GM21528 (cell line): ENCODE measurements around the gene ITPR1.
A peak's percentile ranks its signal among the peaks of the same experiment; 100 is the strongest.

Source experiments
- ATAC-seq: cut with Tn5 transposase; IDR thresholded peaks from one replicate; pipeline ENCODE4 v1.9.1; 2021; ENCODE audit warnings: mild to moderate bottlenecking, moderate library complexity; ENCODE audit not compliant: unreplicated experiment, low FRiP score

The ITPR1 gene

GRCh38 chr3:4818164-4818563 is 325.0 kb downstream of the ITPR1 start:
- no peak for ATAC-seq

- no peak for ATAC-seq
Observed at GRCh38 chr3:4818986-4819693, 326.0 kb downstream of the ITPR1 start.

GRCh38 chr3:4819746-4820145 is 326.6 kb downstream of the ITPR1 start:
- no peak for ATAC-seq

- no peak for ATAC-seq
Observed at GRCh38 chr3:4820296-4821121, 327.4 kb downstream of the ITPR1 start.

- no peak for ATAC-seq
Observed at GRCh38 chr3:4821338-4821737, 328.2 kb downstream of the ITPR1 start.

GRCh38 chr3:4821975-4822374 is 328.8 kb downstream of the ITPR1 start:
- ATAC-seq: no peak

- no peak for ATAC-seq
Observed at GRCh38 chr3:4822568-4822967, 329.4 kb downstream of the ITPR1 start.

GRCh38 chr3:4823385-4823784 is 330.2 kb downstream of the ITPR1 start:
- ATAC-seq: no peak

- ATAC-seq: no peak
Observed at GRCh38 chr3:4823986-4824925, 331.1 kb downstream of the ITPR1 start.

GRCh38 chr3:4824926-4825325 is 331.8 kb downstream of the ITPR1 start:
- no peak for ATAC-seq

- ATAC-seq: no peak
Observed at GRCh38 chr3:4825436-4826236, 332.5 kb downstream of the ITPR1 start.

- ATAC-seq: no peak
Observed at GRCh38 chr3:4826237-4827100, 333.3 kb downstream of the ITPR1 start.

GRCh38 chr3:4827767-4828166 is 334.6 kb downstream of the ITPR1 start:
- no peak for ATAC-seq

- no peak for ATAC-seq
Observed at GRCh38 chr3:4828279-4829030, 335.3 kb downstream of the ITPR1 start.

GRCh38 chr3:4829031-4829394 is 335.9 kb downstream of the ITPR1 start:
- no peak for ATAC-seq

GRCh38 chr3:4830586-4830914 is 337.4 kb downstream of the ITPR1 start:
- no peak for ATAC-seq

- ATAC-seq: peak; percentile 18
Observed at GRCh38 chr3:4831580-4831950, 338.4 kb downstream of the ITPR1 start.

GRCh38 chr3:4833471-4833870 is 340.3 kb downstream of the ITPR1 start:
- no peak for ATAC-seq

GRCh38 chr3:4834403-4834866 is 341.3 kb downstream of the ITPR1 start:
- peak; percentile 46 for ATAC-seq
